Ovary (tissue), 3 donors: Measurements from ENCODE around the gene ASB7.

Source experiments
- POLR2A ChIP-seq: fragments of 450-650 bp; IDR thresholded peaks from one replicate; pipeline ENCODE4 v1.6.1; 2017; ENCODE audit warnings: antibody characterized with exemption, mild to moderate bottlenecking, moderate library complexity
- TF ChIP-seq, protein P1 (sequence below), 3 donors: fragments of 450-650 bp in 2 of 3; fragments of 200-600 bp in 1 of 3; IDR thresholded peaks; one replicate each; pipeline versions ENCODE4 v1.5.1 to v1.8.0; 2016 to 2022; ENCODE audit warnings: antibody characterized with exemption in 3 of 3, mild to moderate bottlenecking in 1 of 3
- donor health status: DM: no; HTN: no; CAD: no.

DNA sequence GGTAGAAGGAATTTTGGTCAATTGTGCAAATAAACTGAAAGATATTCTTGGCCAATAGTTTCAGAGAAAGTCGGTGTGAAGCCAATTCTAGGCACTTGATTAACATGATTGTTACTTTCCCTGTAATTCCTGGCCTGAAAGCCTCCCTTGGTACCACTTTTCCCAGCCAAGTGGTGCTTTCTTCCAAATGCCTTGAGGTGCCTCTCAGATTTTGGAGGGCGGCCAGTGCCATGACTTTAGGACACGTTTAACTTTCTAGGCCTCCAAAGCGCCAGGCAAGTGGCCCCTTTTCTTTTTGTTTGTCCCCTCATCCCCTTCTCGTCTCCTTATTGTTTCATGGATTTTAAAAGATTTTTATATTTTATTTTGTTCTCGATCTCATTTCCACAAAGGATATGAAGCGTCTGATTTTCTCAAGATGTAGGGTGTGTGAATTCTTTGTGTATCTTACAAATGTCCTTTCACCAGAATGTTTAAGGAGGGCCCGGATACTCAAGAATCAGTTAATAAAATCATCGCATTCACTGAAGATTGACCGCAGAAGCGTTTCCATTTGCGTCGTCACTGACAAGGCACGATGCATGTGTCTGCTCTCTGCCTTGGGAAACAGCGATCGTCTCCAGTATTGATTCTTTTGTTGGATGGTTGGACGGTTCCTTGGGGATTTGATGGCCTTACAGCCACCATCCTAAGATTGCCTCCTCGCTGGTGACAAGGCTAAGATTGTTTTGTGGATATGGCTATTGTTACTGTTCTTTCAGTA is 87.8 kb downstream of the ASB7 start:
- TF ChIP-seq, protein P1, sequence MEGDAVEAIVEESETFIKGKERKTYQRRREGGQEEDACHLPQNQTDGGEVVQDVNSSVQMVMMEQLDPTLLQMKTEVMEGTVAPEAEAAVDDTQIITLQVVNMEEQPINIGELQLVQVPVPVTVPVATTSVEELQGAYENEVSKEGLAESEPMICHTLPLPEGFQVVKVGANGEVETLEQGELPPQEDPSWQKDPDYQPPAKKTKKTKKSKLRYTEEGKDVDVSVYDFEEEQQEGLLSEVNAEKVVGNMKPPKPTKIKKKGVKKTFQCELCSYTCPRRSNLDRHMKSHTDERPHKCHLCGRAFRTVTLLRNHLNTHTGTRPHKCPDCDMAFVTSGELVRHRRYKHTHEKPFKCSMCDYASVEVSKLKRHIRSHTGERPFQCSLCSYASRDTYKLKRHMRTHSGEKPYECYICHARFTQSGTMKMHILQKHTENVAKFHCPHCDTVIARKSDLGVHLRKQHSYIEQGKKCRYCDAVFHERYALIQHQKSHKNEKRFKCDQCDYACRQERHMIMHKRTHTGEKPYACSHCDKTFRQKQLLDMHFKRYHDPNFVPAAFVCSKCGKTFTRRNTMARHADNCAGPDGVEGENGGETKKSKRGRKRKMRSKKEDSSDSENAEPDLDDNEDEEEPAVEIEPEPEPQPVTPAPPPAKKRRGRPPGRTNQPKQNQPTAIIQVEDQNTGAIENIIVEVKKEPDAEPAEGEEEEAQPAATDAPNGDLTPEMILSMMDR (IDR thresholded peaks at IDR 0.05) = no peak
- no peak for TF ChIP-seq POLR2A
